ENCODE measurements around the gene FGF6. TPM values are rescaled to one million over a fixed set of nuclear protein-coding genes. Genes with fewer than 3 reads are reported as not detected.

The FGF6 gene
- total and polyA plus RNA-seq, 2 experiments from 2014 or later, result not detected

GRCh38 chr12:4441355-4442335 is 4.0 kb downstream of the FGF6 start:
- no peaks in the 10 kb centered on the region for H3K27me3 ChIP-seq (ENCODE audit: insufficient read depth)
- DNase-seq (ENCODE audit: low spot score), result peak; percentile 74
- no peak overlapping the region; the same call in 1 of the 2 replicates for H3K27ac ChIP-seq (ENCODE audit: low read depth)
- peak overlapping the region; percentile 46 for H3K4me3 ChIP-seq
- no peak overlapping the region; the same call in 1 of the 2 replicates for H3K27ac Mint-ChIP-seq
- 0 out of 4 replicates have a peak, but pooled peaks of 1 of the 2 experiments have one; percentile 7 for TF ChIP-seq CTCF (conservative IDR thresholded peaks at IDR 0.05; ENCODE audit: low read depth in 2 of 2)
- no peak for TF ChIP-seq POLR2AphosphoS5 (IDR thresholded peaks at IDR 0.05; ENCODE audit: low read depth)
- H3K4me2 ChIP-seq, result peak overlapping the region; percentile 79
- H3K36me3 ChIP-seq (ENCODE audit: insufficient read depth), result no peaks in the 10 kb centered on the region; the same call in 1 of the 2 replicates
- no peaks in the 10 kb centered on the region for H3K79me2 ChIP-seq (replicated peaks; ENCODE audit: insufficient read depth)
- peaks cover 21% of the 10 kb centered on the region for H3K27me3 Mint-ChIP-seq (ENCODE audit: insufficient read depth, low read depth, poor library complexity)
- H3K4me1 Mint-ChIP-seq, result peaks cover 73% of the 10 kb centered on the region
- no peaks in the 10 kb centered on the region; the same call in 2 of the 3 replicates for H3K36me3 Mint-ChIP-seq (ENCODE audit: low read depth)
- no peaks in the 10 kb centered on the region; the same call in 2 of the 3 replicates for H3K9me3 Mint-ChIP-seq
- H3K4me1 ChIP-seq (ENCODE audit: insufficient read depth), result peaks cover 47% of the 10 kb centered on the region
- no peaks in the 10 kb centered on the region for H4K20me1 ChIP-seq (replicated peaks; ENCODE audit: insufficient read depth)
- peaks cover 10% of the 10 kb centered on the region; the same call in 1 of the 2 replicates for H3K9me2 ChIP-seq (ENCODE audit: insufficient read depth)
- H3K4me3 Mint-ChIP-seq, result peak overlapping the region; percentile 28; the same call in 2 of the 3 replicates
- peaks cover 14% of the 10 kb centered on the region; the same call in 1 of the 2 replicates for H3F3A ChIP-seq (replicated peaks; ENCODE audit: low read depth)
- peak overlapping the region; percentile 76 for H2AFZ ChIP-seq
- peak; percentile 38 for ATAC-seq

DNA sequence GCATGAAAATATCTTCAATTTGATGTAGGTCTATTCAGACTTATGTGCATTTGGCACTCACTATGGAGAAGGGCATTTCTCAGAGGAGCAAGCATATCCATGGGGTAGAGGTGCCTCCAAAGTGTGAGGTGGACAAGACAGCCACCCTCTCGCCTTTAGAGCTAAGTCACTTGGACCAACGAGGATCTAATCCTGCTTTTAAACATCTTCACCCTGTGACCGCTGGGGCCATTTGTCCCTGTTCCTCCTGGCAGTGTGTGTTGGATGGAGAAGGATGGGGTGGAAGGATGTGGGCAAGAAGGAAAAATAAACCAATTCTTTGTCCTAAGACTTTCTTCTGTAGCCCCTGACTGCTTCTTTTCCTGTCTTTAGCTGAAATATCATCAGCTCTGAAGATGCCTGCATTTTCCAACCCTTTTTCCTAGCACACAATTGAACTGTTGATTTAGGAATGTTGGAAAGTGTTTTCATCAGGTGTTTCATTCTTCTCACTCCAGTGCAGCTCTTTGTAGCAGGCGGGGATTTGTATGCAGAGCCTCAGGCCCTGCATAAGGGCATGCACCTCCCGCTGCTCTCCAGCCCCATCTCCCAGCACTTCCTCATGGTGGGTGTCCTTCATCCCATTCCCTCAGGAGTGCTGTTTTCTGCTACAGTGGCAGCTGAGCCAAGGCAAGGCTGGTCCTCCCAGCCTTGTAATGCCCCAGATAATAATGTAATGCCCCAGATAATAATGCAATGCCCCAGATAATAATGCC is 5.3 kb downstream of the FGF6 start:
- 0 out of 2 replicates have a peak overlapping the region, but pooled peaks have one; percentile 46 for H3K4me3 ChIP-seq
- DNase-seq (ENCODE audit: low spot score) (peak; percentile 48), ATAC-seq (peak; percentile 79)
- H3K9me2 ChIP-seq (ENCODE audit: insufficient read depth), result peaks cover 10% of the 10 kb centered on the region
- no peak overlapping the region for H2AFZ ChIP-seq
- peak overlapping the region; percentile 73 for H3K27ac ChIP-seq (ENCODE audit: low read depth)
- no peaks in the 10 kb centered on the region for H4K20me1 ChIP-seq (replicated peaks; ENCODE audit: insufficient read depth)
- H3K27me3 ChIP-seq (ENCODE audit: insufficient read depth), result no peaks in the 10 kb centered on the region
- Mint-ChIP-seq H3K27me3 (ENCODE audit: insufficient read depth, low read depth, poor library complexity) (peaks cover 17% of the 10 kb centered on the region), H3K36me3 (ENCODE audit: low read depth) (no peaks in the 10 kb centered on the region; the same call in 2 of the 3 replicates), H3K4me1 (peaks cover 64% of the 10 kb centered on the region), H3K9me3 (no peaks in the 10 kb centered on the region; the same call in 2 of the 3 replicates), H3K27ac (peak overlapping the region; percentile 1; the same call in 1 of the 2 replicates), H3K4me3 (peak overlapping the region; percentile 10; the same call in 1 of the 3 replicates)
- H3K36me3 ChIP-seq (ENCODE audit: insufficient read depth), result no peaks in the 10 kb centered on the region; the same call in 1 of the 2 replicates
- peaks cover 14% of the 10 kb centered on the region; the same call in 1 of the 2 replicates for H3F3A ChIP-seq (replicated peaks; ENCODE audit: low read depth)
- peak overlapping the region; percentile 79 for H3K4me2 ChIP-seq
- H3K4me1 ChIP-seq (ENCODE audit: insufficient read depth), result peaks cover 43% of the 10 kb centered on the region
- H3K79me2 ChIP-seq (replicated peaks; ENCODE audit: insufficient read depth), result no peaks in the 10 kb centered on the region
- no peak for TF ChIP-seq CTCF (conservative IDR thresholded peaks at IDR 0.05; ENCODE audit: low read depth in 2 of 2)
- TF ChIP-seq NANOG (IDR thresholded peaks at IDR 0.05; ENCODE audit: borderline replicate concordance), result no peak
- no peak for TF ChIP-seq EZH2 (IDR thresholded peaks at IDR 0.05; ENCODE audit: low read depth, unreplicated experiment)
- no peak for TF ChIP-seq EZH2phosphoT487 (IDR thresholded peaks at IDR 0.05; ENCODE audit: unreplicated experiment)
- TF ChIP-seq, protein P1, sequence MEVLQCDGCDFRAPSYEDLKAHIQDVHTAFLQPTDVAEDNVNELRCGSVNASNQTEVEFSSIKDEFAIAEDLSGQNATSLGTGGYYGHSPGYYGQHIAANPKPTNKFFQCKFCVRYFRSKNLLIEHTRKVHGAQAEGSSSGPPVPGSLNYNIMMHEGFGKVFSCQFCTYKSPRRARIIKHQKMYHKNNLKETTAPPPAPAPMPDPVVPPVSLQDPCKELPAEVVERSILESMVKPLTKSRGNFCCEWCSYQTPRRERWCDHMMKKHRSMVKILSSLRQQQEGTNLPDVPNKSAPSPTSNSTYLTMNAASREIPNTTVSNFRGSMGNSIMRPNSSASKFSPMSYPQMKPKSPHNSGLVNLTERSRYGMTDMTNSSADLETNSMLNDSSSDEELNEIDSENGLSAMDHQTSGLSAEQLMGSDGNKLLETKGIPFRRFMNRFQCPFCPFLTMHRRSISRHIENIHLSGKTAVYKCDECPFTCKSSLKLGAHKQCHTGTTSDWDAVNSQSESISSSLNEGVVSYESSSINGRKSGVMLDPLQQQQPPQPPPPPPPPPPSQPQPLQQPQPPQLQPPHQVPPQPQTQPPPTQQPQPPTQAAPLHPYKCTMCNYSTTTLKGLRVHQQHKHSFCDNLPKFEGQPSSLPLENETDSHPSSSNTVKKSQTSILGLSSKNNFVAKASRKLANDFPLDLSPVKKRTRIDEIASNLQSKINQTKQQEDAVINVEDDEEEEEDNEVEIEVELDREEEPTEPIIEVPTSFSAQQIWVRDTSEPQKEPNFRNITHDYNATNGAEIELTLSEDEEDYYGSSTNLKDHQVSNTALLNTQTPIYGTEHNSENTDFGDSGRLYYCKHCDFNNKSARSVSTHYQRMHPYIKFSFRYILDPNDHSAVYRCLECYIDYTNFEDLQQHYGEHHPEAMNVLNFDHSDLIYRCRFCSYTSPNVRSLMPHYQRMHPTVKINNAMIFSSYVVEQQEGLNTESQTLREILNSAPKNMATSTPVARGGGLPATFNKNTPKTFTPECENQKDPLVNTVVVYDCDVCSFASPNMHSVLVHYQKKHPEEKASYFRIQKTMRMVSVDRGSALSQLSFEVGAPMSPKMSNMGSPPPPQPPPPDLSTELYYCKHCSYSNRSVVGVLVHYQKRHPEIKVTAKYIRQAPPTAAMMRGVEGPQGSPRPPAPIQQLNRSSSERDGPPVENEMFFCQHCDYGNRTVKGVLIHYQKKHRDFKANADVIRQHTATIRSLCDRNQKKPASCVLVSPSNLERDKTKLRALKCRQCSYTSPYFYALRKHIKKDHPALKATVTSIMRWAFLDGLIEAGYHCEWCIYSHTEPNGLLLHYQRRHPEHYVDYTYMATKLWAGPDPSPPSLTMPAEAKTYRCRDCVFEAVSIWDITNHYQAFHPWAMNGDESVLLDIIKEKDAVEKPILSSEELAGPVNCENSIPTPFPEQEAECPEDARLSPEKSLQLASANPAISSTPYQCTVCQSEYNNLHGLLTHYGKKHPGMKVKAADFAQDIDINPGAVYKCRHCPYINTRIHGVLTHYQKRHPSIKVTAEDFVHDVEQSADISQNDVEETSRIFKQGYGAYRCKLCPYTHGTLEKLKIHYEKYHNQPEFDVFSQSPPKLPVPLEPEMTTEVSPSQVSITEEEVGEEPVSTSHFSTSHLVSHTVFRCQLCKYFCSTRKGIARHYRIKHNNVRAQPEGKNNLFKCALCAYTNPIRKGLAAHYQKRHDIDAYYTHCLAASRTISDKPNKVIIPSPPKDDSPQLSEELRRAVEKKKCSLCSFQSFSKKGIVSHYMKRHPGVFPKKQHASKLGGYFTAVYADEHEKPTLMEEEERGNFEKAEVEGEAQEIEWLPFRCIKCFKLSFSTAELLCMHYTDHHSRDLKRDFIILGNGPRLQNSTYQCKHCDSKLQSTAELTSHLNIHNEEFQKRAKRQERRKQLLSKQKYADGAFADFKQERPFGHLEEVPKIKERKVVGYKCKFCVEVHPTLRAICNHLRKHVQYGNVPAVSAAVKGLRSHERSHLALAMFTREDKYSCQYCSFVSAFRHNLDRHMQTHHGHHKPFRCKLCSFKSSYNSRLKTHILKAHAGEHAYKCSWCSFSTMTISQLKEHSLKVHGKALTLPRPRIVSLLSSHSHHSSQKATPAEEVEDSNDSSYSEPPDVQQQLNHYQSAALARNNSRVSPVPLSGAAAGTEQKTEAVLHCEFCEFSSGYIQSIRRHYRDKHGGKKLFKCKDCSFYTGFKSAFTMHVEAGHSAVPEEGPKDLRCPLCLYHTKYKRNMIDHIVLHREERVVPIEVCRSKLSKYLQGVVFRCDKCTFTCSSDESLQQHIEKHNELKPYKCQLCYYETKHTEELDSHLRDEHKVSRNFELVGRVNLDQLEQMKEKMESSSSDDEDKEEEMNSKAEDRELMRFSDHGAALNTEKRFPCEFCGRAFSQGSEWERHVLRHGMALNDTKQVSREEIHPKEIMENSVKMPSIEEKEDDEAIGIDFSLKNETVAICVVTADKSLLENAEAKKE (CRISPR knock-in tag; IDR thresholded peaks at IDR 0.05), result peak; percentile 93

Data from GM23338 (cell line).